UCSD-AML1 (cell line): ENCODE results near the gene GGA2.
"Not testable (repeated sequence)": the region's sequence is repeated elsewhere in the genome, so short reads cannot be mapped to it uniquely, and the experiment has no call there.

Experiments
- DNase-seq: peaks from one replicate; lab custom pipeline; 2025; ENCODE audit not compliant: unreplicated experiment; lab: John Stamatoyannopoulos, UW

Gene GGA2

DNA sequence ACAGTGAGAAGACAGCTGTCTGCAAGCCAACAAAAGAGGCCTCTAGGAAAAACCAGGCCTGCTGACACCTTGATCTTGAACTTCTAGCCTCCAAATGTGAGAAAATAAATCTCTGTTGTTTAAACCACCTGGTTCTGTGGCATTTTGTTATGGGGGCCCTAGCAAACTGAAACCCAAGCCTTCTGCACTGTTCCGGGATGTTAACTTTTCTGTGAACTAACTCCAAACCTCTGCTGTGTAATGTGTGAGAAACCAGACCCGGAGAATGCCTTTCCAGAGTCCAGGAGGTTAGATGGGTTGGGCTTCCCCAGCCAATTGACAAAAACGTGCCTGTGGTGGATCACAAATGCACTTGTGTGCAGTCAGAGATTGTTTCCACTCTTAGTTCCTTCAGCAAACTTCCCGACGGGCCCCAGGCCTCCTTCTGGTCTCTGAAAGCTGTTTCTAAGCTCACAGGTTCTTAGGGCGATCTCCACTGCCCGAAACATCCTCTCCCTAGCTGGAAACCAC, 13.6 kb upstream of the GGA2 start:
- DNase-seq = no peak

DNA sequence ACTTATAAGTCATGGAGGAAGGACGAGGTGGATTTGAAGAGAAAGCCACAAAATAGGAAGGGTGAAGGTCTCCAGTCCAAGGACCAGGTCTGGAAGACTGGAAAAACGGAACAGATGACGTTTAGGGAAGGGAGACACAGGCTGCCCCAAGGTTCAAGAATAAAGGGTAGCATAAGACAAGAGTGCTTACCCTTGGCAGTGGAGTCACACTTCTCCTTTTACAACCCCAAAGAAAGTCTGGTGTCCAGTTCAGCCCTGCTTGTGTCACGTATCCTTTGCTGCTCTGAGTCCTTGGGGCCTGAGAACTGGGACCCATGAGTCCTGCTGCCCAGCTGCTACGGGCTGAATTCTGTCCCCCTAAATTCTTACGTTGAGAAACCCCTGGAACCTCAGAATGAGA, 13.0 kb upstream of the GGA2 start:
- no peak for DNase-seq

DNA sequence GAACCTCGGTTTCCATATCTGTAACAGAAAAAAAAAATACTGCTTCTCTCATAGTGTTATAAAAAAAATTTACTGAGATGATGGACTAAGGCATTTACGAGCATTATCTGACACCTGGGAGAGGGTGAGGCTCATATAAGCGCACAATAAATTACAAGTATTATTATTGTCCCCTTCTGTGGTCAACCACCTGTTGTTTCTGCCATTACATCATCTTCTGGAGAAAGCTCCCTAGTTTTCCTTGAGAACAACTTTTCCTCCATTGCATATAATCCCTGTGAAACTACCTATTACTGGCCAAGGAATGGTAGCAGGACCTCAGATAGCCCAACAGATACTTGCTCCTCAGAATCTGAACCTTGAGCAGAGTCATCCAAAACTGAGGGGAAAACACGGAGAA, 11.7 kb upstream of the GGA2 start:
- DNase-seq = no peak

- no peak for DNase-seq
Measured at GRCh38 chr16:23521037-23521743, 10.9 kb upstream of the GGA2 start.

DNA sequence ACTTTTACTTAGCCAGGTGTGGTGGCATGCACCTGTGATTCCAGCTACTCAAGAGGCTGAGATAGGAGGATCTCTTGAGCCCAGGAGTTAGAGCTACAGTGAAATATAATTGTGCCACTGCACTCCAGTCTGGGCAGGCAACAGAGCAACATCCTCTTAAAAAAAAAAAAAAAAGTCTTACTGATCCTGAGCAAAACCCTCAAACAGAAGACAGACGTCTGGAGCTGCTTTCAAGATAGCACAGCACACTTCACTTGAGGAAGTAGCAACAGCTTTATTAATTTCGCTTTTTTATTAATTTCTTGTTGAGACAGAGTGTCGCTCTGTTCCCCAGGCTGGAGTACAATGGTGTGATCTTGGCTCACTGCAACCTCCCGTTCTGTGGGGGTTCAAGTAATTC, 10.2 kb upstream of the GGA2 start:
- no peak for DNase-seq

- no peak for DNase-seq
Measured at GRCh38 chr16:23519282-23519681, 9.0 kb upstream of the GGA2 start.

DNA sequence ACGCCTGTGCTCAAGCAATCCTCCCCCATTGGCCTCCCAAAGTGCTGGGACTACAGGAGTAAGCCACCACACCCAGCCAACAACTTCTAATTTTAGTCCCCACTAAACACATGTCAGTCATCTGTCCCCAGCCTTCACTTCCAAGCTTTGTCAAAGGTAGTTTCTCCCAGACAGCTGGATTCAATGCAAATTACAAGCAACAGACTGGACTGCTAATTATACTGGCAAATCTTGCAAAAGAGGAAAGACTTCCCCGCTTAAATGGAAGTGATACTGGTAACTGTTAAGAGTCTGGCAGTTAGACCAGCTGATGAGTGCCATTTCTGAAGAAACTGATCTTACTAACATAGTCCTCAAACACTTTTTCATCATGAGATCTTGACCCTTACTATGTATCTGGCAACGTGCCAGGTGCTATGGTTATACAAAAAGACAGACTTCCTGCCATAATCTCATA, 8.2 kb upstream of the GGA2 start:
- DNase-seq = no peak

GRCh38 chr16:23516366-23517137, 6.3 kb upstream of the GGA2 start:
- DNase-seq = no peak

DNA sequence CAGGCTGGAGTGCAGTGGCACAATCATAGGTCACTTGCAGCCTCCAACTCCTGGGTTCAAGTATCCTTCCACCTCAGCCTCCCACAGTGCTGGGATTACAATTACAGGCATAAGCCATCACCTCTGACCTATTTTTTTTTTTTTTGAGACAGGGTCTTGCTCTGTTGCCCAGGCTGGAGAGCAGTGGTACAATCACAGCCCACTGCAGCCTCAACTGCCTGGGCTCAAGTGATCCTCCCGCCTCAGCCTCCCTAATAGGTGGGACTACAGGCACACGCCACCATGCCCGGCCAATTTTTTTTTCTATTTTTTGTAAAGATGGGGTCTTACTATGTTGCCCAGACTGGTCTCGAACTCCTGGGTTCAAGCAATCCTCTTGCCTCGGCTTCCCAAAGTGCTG, 5.6 kb upstream of the GGA2 start:
- no peak for DNase-seq

DNA sequence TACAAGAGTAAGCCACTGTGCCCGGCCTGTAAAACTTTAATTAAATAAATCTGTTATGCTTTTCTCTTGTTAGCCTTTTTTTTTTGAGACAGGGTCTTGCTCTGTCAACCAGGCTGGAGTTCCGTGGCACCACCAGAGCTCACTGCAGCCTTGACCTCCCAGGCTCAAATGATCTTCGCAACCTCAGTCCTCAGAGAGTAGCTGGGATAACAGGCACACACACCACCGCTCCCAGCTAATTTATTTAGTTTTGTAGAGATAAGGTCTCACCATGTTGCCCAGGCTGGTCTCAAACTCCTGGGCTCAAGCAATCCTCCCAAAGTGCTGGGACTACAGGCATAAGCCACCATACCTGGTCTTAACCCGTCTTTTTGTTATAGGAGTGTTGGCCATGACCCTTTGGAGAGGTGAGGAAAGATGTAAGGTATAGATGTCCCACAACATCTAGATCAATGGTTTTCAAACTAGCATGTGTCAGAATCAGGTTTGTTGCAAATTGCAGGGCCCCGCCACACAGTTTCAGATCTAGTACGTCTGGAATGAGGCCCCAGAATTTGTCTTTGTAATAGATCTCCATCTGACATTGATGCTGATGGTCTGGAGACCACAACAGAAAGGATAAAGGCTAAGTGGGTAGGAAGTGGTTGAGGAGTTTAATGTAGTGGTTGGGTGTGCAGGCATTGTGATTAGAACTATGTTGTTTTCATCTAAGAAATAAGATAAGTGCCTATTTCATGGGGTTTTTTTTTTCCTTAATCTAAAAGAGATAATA, 4.3 kb upstream of the GGA2 start:
- no peak for DNase-seq

GRCh38 chr16:23512168-23512695, 1.9 kb upstream of the GGA2 start:
- DNase-seq = no peak

DNA sequence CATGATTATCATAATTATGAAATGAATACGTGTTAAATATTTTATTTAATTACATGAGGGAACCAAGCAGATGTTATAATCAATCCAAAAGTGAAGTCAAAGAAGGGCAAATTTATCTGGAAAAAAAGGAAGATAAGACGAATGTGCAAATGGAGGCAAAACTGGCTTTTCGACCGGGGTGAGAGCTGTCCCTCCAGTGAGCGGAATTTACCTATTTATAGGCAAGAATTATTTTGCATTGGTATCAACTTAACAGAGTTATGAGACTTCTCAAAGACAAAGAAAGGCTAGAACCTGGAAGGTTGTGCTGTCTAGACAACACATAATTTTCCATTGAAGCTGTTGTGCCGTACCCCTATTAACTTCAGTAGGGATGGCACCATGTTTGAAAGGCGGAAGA, 1.4 kb upstream of the GGA2 start:
- no peak for DNase-seq

- DNase-seq = not testable (repeated sequence)
Measured at GRCh38 chr16:23510915-23511270, 599 bp upstream of the GGA2 start.

GRCh38 chr16:23509782-23510163, 521 bp downstream of the GGA2 start:
- peak; percentile 47 for DNase-seq

DNA sequence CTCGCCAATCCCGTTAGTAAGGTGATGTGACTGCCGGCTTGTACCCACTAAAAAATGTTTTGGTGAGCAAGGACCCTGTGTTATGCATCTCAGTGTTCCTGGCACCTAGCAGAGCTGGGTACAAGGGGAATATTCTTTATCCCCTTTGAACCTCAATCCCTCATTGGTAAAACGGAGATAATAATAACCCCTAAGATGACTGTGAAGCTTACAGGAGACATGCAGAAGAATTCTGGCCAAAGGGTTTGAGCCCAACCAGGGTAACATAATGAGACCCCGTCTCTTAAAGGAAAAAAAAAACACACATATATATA, 896 bp downstream of the GGA2 start:
- no peak for DNase-seq

DNA sequence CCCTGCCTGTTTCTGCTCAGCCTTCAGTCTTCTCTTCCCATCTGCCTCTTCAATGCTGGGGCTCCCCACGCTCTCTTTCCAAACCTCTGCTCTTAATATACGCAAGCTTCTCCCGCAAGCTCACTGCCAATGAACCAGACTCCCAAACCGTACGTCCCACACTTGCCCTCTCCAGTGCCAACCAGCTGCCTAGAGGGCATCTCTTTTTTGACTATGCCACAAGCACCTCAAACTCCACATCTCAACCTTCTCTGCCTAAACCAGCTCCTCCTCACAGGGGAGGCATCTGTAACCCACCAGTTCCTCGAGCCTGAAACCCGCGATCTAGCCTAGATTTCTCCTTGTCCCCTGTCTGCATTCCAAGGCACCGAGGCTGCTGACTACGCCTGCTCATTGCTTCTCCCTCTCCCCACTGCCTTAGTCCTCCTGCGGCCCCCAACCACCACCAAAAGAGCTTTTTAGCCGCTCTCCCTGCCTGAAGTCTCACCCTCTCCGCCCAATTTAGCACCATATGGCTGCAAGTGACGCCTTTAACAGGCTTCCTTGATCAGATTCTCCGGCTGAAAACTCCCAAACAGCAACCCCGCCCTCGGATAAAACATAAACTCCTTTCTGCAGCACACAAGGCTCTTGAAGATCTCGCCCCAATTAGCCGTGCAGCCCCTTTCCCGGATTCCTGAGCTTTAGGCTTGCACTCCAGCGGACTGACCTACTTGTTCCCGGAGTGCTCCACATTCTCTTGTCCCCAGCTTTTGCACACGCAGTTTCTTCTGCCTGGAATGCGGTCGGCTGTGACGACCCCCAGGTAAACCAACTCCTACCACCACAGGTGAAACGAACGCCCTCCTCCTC, 1.5 kb downstream of the GGA2 start:
- DNase-seq = no peak

DNA sequence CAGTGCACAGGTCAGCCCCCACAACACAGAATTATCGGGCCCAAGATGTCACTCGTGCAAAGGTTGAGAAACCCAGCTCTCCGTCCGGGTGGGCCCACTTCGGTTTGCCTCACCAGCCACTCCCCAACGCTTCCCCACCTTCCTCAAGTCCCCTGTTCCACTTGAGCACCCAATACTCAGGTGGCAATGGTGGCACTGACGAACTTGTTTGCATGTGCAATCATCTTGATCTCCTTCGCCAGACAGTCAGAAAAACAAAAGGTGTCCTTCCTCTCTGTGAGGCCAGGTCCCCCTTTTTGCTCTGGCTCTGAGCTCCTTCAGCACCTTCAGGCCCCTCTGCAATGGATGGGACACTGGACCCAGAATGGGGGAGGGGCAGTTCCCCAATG, 3.7 kb downstream of the GGA2 start:
- no peak for DNase-seq

GRCh38 chr16:23505671-23506605, 4.4 kb downstream of the GGA2 start:
- DNase-seq = no peak

- DNase-seq = no peak
Measured at GRCh38 chr16:23505180-23505665, 5.1 kb downstream of the GGA2 start.
